ENCODE data around the gene ERF. TPM values are rescaled to one million over a fixed set of nuclear protein-coding genes. Genes with fewer than 3 reads are reported as not detected.

ERF gene
- polyA plus RNA-seq, 1 of the 3 experiments (the other 2 are of a cell fraction), result 89.6 TPM

GRCh38 chr19:42284591-42285341 lies 29.8 kb upstream of the ERF start:
- Histone ChIP-seq H3K4me1 (ENCODE audit: control insufficient read depth in 1 of 2, insufficient read depth in 2 of 2, low read depth in 1 of 2, low read length in 1 of 2) (peaks cover 33 to 47% of the 10 kb centered on the region in 2 experiments), H3K36me3 (replicated peaks in 1 of 2; ENCODE audit: control insufficient read depth in 1 of 2, insufficient read depth in 2 of 2, low read length in 1 of 2) (peaks cover 17 to 31% of the 10 kb centered on the region in 2 experiments), H3K27me3 (ENCODE audit: insufficient read depth) (no peaks in the 10 kb centered on the region), H2AFZ (ENCODE audit: low read depth) (no peak overlapping the region), H3K79me2 (ENCODE audit: insufficient read depth) (peaks cover 47% of the 10 kb centered on the region), H3K9me2 (no peaks in the 10 kb centered on the region), H3K27ac (ENCODE audit: low read depth in 2 of 2, low read length in 1 of 2) (peak overlapping the region in 1 of 2 experiments; percentile 95; a peak in 2 of 4 replicates), H3K9ac (peak overlapping the region; percentile 77), H3K4me2 (peak overlapping the region; percentile 99), H3K9me3 (no peaks in the 10 kb centered on the region), H3F3A (replicated peaks; ENCODE audit: insufficient read depth) (peaks cover 29% of the 10 kb centered on the region), H4K20me1 (ENCODE audit: insufficient read depth) (peaks cover 24% of the 10 kb centered on the region), H3K4me3 (ENCODE audit: low read depth in 2 of 2, low read length in 1 of 2) (peak overlapping the region; percentile 88 to 95)
- 9% methylated on average over 29 of the region's 41 CpGs for WGBS (ENCODE audit: low lambda C conversion rate)
- ChIA-PET POLR2A (interaction anchor here (0.6 to 0.9 kb wide), 2 partner anchors 10 to 38 kb away, joined by 4 read pairs; no protein-coding TSS in a partner anchor), CTCF (interaction anchor here (0.6 to 1.8 kb wide), 5 partner anchors 10 to 176 kb away, joined by 3 to 9 read pairs (median 3); no protein-coding TSS in a partner anchor)
- TF ChIP-seq USF2 (IDR thresholded peaks at IDR 0.05; ENCODE audit: borderline replicate concordance, low read depth, low read length), result no peak
- TF ChIP-seq RCOR1 (IDR thresholded peaks at IDR 0.05; ENCODE audit: low read length), result no peak
- no peak for TF ChIP-seq RFX5 (IDR thresholded peaks at IDR 0.05; ENCODE audit: low read length)
- TF ChIP-seq MXI1 (IDR thresholded peaks at IDR 0.05; ENCODE audit: low read depth, low read length), result no peak
- TF ChIP-seq, protein P1, sequence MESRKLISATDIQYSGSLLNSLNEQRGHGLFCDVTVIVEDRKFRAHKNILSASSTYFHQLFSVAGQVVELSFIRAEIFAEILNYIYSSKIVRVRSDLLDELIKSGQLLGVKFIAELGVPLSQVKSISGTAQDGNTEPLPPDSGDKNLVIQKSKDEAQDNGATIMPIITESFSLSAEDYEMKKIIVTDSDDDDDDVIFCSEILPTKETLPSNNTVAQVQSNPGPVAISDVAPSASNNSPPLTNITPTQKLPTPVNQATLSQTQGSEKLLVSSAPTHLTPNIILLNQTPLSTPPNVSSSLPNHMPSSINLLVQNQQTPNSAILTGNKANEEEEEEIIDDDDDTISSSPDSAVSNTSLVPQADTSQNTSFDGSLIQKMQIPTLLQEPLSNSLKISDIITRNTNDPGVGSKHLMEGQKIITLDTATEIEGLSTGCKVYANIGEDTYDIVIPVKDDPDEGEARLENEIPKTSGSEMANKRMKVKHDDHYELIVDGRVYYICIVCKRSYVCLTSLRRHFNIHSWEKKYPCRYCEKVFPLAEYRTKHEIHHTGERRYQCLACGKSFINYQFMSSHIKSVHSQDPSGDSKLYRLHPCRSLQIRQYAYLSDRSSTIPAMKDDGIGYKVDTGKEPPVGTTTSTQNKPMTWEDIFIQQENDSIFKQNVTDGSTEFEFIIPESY (IDR thresholded peaks at IDR 0.05; ENCODE audit: borderline replicate concordance, low read depth), result no peak
- TF ChIP-seq POLR2AphosphoS5 (IDR thresholded peaks at IDR 0.05; ENCODE audit: low read depth, low read length), result no peak
- TF ChIP-seq GATA2 (CRISPR knock-in tag; IDR thresholded peaks at IDR 0.05), result no peak
- no peak for TF ChIP-seq RXRA (IDR thresholded peaks at IDR 0.05; ENCODE audit: borderline replicate concordance, low read depth)
- TF ChIP-seq, protein P2, sequence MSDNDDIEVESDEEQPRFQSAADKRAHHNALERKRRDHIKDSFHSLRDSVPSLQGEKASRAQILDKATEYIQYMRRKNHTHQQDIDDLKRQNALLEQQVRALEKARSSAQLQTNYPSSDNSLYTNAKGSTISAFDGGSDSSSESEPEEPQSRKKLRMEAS (IDR thresholded peaks at IDR 0.05; ENCODE audit: low read depth), result no peak
- TF ChIP-seq FOSL2 (IDR thresholded peaks at IDR 0.05; ENCODE audit: borderline replicate concordance, low read depth), result no peak
- TF ChIP-seq NRF1 (IDR thresholded peaks at IDR 0.05; ENCODE audit: low read depth, low read length), result no peak
- no peak for TF ChIP-seq SIN3A (IDR thresholded peaks at IDR 0.05; ENCODE audit: borderline replicate concordance, low read depth, low read length)
- TF ChIP-seq CHD2 (IDR thresholded peaks at IDR 0.05; ENCODE audit: low read length, partially characterized antibody), result no peak
- TF ChIP-seq MEF2A (IDR thresholded peaks at IDR 0.05; ENCODE audit: borderline replicate concordance, low read depth), result no peak
- TF ChIP-seq GABPA (IDR thresholded peaks at IDR 0.05; ENCODE audit: low read depth), result no peak
- no peak for TF ChIP-seq FOXJ3 (CRISPR knock-in tag; IDR thresholded peaks at IDR 0.05)
- no peak for TF ChIP-seq ELF1 (IDR thresholded peaks at IDR 0.05)
- TF ChIP-seq, protein P3, sequence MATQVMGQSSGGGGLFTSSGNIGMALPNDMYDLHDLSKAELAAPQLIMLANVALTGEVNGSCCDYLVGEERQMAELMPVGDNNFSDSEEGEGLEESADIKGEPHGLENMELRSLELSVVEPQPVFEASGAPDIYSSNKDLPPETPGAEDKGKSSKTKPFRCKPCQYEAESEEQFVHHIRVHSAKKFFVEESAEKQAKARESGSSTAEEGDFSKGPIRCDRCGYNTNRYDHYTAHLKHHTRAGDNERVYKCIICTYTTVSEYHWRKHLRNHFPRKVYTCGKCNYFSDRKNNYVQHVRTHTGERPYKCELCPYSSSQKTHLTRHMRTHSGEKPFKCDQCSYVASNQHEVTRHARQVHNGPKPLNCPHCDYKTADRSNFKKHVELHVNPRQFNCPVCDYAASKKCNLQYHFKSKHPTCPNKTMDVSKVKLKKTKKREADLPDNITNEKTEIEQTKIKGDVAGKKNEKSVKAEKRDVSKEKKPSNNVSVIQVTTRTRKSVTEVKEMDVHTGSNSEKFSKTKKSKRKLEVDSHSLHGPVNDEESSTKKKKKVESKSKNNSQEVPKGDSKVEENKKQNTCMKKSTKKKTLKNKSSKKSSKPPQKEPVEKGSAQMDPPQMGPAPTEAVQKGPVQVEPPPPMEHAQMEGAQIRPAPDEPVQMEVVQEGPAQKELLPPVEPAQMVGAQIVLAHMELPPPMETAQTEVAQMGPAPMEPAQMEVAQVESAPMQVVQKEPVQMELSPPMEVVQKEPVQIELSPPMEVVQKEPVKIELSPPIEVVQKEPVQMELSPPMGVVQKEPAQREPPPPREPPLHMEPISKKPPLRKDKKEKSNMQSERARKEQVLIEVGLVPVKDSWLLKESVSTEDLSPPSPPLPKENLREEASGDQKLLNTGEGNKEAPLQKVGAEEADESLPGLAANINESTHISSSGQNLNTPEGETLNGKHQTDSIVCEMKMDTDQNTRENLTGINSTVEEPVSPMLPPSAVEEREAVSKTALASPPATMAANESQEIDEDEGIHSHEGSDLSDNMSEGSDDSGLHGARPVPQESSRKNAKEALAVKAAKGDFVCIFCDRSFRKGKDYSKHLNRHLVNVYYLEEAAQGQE (IDR thresholded peaks at IDR 0.05; ENCODE audit: low read depth, low read length), result no peak
- DNase-seq, result no peak

Data from SK-N-SH (cell line).